Activated CD4-positive, alpha-beta T cell treated with anti-CD3 and anti-CD28 coated beads, Interleukin-2, amount 10 ng/mL, durations not matched to agents 24 days and 14 days (primary cell): ENCODE results near the gene C1D. TPM values are rescaled to one million over a fixed set of nuclear protein-coding genes. Genes with fewer than 3 reads are reported as not detected.
"Not testable (repeated sequence)": the region's sequence is repeated elsewhere in the genome, so short reads cannot be mapped to it uniquely, and the experiment has no call there.

Experiments
- DNase-seq: peaks from one replicate; pipeline ENCODE4 v3.0.0; 2022
- H3K27ac Mint-ChIP-seq: one replicate; pipeline ENCODE4 v1.8.0; 2022; ENCODE audit warnings: mild to moderate bottlenecking, mixed read lengths
- H3K27me3 Mint-ChIP-seq: one replicate; pipeline ENCODE4 v1.8.0; 2022; ENCODE audit warnings: mixed read lengths
- H3K36me3 Mint-ChIP-seq: one replicate; pipeline ENCODE4 v1.8.0; 2022; ENCODE audit warnings: low read depth, mild to moderate bottlenecking, mixed read lengths
- H3K4me1 Mint-ChIP-seq: one replicate; pipeline ENCODE4 v1.8.0; 2021; ENCODE audit warnings: mixed read lengths
- H3K4me3 Mint-ChIP-seq: one replicate; pipeline ENCODE4 v1.8.0; 2022; ENCODE audit warnings: mild to moderate bottlenecking, moderate library complexity, mixed read lengths
- H3K9me3 Mint-ChIP-seq: one replicate; pipeline ENCODE4 v1.8.0; 2021; ENCODE audit warnings: mixed read lengths
- intact Hi-C: fragments of 100-400 bp; cut with micrococcal nuclease; formaldehyde crosslinking; loops from one replicate; pipeline ENCODE4 v1.15.1; 2023
- total RNA-seq: library from RNA; stranded (reverse); gene quantifications from 2 replicates; pipeline ENCODE4 v1.2.3, GENCODE V29; 2022

Gene C1D
- total RNA-seq, 1 donor from 2014 or later, result 33.7 TPM

DNA sequence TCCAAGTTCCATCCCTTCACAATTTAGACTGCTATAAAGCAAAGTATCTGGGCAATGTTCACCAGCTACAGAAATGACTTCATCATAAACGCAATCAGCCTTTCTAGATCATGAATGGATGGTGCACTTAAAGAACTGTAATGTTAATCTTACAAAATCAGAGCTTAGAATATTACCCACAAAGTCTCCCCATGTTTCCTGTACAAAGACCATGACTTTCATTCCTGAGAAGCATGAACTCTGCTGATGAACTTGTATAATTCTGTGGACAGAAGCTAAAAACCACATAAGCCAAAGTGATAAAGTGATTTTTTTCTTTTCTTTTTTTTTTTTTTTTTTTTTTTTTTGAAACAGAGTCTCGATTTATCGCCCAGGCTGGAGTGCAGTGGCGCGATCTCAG, 53.3 kb downstream of the C1D start:
- no peak for DNase-seq
- Mint-ChIP-seq H3K4me3 (no peak overlapping the region), H3K27me3 (peaks cover 2% of the 10 kb centered on the region), H3K36me3 (no peaks in the 10 kb centered on the region), H3K27ac (no peak overlapping the region), H3K4me1 (no peaks in the 10 kb centered on the region), H3K9me3 (no peaks in the 10 kb centered on the region)
- intact Hi-C loops, result no loop called here

DNA sequence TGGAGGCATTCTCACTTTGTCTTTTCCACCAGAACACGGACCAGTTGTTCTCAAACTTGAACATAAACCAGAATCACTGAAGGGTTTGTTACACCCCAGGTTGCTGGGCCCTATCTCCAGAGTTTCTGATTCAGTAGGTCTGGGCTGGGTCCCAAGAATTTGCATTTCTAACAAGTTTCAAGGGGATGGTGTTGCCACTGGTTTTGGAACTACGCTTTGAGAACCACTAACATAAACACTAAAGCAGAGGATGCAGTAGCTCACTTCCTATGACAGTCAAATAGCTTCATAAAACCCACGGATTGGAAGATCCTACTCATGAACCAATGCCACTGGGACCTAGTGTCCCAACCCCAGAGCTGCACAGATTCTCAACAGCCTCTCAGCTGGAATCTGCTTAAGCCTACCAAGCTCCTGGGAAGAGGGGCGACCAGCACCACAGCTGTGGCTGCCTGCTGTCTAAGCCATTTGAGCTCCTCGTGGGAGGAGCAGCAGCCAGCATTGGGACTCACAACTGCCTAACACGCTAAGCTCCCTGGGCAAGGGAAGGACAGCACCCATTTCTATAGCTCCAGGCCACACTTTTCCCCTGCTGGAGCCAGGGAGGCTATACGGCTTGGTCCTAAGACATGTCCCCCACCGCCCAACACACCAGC, 62.5 kb downstream of the C1D start:
- H3K4me3 Mint-ChIP-seq, result no peak overlapping the region
- peaks cover 4% of the 10 kb centered on the region for H3K27me3 Mint-ChIP-seq
- no peak overlapping the region for H3K27ac Mint-ChIP-seq
- no peaks in the 10 kb centered on the region for H3K4me1 Mint-ChIP-seq
- no peaks in the 10 kb centered on the region for H3K9me3 Mint-ChIP-seq
- DNase-seq, result no peak
- intact Hi-C loops, result no loop called here
- no peaks in the 10 kb centered on the region for H3K36me3 Mint-ChIP-seq

DNA sequence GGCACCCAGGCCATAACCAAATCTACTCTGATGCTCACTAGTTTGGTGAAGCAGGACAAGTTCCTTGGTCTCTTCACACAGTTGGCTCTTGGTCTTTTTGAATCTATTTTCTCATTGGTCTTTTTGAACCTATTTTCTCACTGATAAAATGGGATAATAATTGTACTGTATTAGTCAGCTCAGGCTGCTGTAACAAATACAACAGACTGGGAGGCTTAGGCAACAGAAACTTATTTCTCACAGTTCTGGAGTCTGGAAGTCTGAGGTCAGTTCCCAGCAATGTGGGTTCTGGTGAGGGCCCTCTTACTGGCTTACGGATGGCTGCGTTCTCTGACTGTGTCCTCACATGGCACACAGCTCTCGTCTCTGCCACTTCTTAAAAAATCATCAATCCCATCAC, 63.5 kb downstream of the C1D start:
- DNase-seq, result no peak
- peaks cover 4% of the 10 kb centered on the region for H3K27me3 Mint-ChIP-seq
- H3K4me3 Mint-ChIP-seq, result no peak overlapping the region
- H3K9me3 Mint-ChIP-seq, result no peaks in the 10 kb centered on the region
- H3K27ac Mint-ChIP-seq, result no peak overlapping the region
- H3K4me1 Mint-ChIP-seq, result no peaks in the 10 kb centered on the region
- H3K36me3 Mint-ChIP-seq, result no peaks in the 10 kb centered on the region
- intact Hi-C loops, result no loop called here

- Mint-ChIP-seq H3K4me1 (no peaks in the 10 kb centered on the region), H3K9me3 (no peaks in the 10 kb centered on the region), H3K27ac (no peak overlapping the region), H3K36me3 (no peaks in the 10 kb centered on the region), H3K27me3 (peaks cover 2% of the 10 kb centered on the region), H3K4me3 (no peak overlapping the region)
- intact Hi-C loops, result no loop called here
- DNase-seq, result no peak
Observed at GRCh38 chr2:67997903-67998302, 64.9 kb downstream of the C1D start.

DNA sequence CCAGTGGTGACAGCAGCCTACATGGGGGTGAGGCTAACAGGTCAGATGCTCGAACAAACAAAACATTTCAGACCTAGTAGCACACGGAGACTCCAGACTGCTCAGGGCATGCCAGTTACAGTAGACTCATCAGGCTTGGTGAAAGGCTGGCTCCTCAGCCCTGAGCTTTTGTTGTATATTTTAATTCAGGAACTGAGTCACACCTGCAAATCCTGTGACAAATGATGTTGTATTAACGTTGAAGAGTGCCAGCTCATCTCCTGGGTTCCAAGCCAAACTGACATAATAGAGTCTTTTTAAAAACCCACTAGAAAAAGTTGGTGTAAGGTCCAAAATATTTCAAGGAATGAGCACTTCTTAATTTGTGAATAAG, 65.3 kb downstream of the C1D start:
- Mint-ChIP-seq H3K9me3 (no peaks in the 10 kb centered on the region), H3K27ac (no peak overlapping the region), H3K4me3 (no peak overlapping the region), H3K4me1 (no peaks in the 10 kb centered on the region), H3K36me3 (no peaks in the 10 kb centered on the region), H3K27me3 (peaks cover under 1% of the 10 kb centered on the region)
- no peak for DNase-seq
- intact Hi-C loops, result no loop called here

DNA sequence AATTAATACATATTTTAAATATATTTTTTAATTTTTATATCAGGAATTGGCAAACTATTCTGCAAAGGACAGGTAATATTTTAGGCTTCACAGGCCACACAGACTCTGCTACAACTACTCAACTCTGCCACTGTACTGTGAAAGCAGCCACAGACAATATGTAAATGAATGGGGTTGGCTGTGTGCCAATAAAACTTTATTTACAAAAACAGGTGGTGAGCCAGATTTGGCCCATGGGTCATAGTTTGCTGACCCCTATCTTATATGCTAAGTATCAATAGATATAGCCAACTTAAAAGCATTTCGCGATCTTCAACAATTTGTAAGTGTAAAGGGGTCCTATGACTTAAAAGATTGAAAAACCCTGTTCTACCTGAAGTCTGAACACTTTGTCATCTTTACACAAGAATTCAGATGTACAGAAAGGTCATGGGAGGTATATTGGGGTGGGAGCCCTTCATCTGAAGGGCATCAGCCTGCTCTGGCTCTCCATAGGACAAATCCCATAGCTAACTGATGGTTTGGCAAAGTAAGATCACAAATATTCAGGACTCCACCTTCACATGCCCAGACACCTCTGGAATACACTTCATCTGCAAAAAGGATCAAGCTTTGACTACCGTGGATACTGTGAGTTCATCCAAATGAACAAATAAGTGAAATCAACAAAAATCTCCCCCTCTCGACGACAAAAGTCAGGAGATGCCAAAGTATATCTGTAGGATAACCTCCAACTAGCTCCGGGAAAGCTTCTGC, 65.9 kb downstream of the C1D start:
- Mint-ChIP-seq H3K4me3 (no peak overlapping the region), H3K27ac (no peak overlapping the region), H3K27me3 (no peaks in the 10 kb centered on the region), H3K36me3 (no peaks in the 10 kb centered on the region), H3K9me3 (no peaks in the 10 kb centered on the region), H3K4me1 (no peaks in the 10 kb centered on the region)
- intact Hi-C loops, result no loop called here
- DNase-seq, result no peak

DNA sequence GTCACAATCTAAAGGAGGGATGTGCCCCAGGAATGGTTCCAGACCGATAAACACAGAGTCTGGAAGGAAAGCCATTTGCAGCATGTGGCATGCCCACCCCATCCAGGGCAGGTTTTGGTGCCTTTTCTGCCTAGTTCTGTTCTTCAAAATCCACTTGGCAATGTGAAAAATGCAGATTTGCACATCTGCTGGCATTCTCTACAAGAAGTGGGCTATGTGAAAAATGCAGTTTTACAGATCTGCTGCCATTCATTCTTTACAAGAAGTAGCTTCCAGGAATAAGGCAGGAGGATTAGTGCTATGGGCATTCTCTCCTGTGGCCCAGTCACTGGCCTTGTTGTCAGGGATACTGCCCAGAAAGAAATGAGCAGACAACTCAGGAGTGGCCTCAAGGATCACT, 68.1 kb downstream of the C1D start:
- DNase-seq, result no peak
- H3K27ac Mint-ChIP-seq, result no peak overlapping the region
- no peaks in the 10 kb centered on the region for H3K4me1 Mint-ChIP-seq
- no peak overlapping the region for H3K4me3 Mint-ChIP-seq
- H3K27me3 Mint-ChIP-seq, result no peaks in the 10 kb centered on the region
- no peaks in the 10 kb centered on the region for H3K9me3 Mint-ChIP-seq
- H3K36me3 Mint-ChIP-seq, result no peaks in the 10 kb centered on the region
- intact Hi-C loops, result no loop called here

GRCh38 chr2:67994069-67994468, 68.7 kb downstream of the C1D start:
- DNase-seq, H3K36me3 Mint-ChIP-seq, H3K27ac Mint-ChIP-seq, intact Hi-C loops, H3K9me3 Mint-ChIP-seq, H3K27me3 Mint-ChIP-seq, H3K4me3 Mint-ChIP-seq, H3K4me1 Mint-ChIP-seq: not testable (repeated sequence)

DNA sequence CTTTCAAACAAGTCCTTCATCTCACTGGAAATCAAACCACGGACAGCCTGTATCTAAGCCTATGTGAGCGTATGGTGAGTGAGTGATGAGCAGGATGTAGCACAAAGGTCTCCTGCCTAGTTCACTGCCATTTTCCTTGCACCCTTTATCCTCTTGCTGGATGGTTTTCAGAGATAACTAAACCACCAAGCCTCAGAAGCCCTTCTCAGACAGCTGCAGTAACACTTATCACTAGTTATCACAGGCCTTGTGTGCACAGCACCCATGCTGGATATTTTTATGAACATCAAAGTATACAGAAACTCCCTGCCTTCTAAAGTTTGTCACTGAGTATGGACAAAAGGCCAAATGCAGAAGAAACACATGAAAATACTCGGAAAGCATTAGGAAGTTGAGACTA, 69.5 kb downstream of the C1D start:
- H3K4me3 Mint-ChIP-seq, result no peak overlapping the region
- intact Hi-C loops, result no loop called here
- DNase-seq, result no peak
- no peaks in the 10 kb centered on the region for H3K9me3 Mint-ChIP-seq
- no peaks in the 10 kb centered on the region for H3K36me3 Mint-ChIP-seq
- no peaks in the 10 kb centered on the region for H3K27me3 Mint-ChIP-seq
- no peaks in the 10 kb centered on the region for H3K4me1 Mint-ChIP-seq
- H3K27ac Mint-ChIP-seq, result no peak overlapping the region

- Mint-ChIP-seq H3K4me3 (no peak overlapping the region), H3K4me1 (no peaks in the 10 kb centered on the region), H3K27ac (no peak overlapping the region), H3K9me3 (no peaks in the 10 kb centered on the region), H3K36me3 (no peaks in the 10 kb centered on the region), H3K27me3 (no peaks in the 10 kb centered on the region)
- no peak for DNase-seq
- intact Hi-C loops, result no loop called here
Observed at GRCh38 chr2:67991456-67991855, 71.3 kb downstream of the C1D start.

Other genes with a start within 250 kb of the C1D start
- 35.4 and 38.4 TPM in 2 replicates for gene PNO1, start 94.9 kb upstream of the C1D start, total RNA-seq
- gene PPP3R1, start 189.5 kb upstream of the C1D start, total RNA-seq, result 83.5 and 83.8 TPM in 2 replicates